ENCODE results near the gene CLSTN3.

DNA sequence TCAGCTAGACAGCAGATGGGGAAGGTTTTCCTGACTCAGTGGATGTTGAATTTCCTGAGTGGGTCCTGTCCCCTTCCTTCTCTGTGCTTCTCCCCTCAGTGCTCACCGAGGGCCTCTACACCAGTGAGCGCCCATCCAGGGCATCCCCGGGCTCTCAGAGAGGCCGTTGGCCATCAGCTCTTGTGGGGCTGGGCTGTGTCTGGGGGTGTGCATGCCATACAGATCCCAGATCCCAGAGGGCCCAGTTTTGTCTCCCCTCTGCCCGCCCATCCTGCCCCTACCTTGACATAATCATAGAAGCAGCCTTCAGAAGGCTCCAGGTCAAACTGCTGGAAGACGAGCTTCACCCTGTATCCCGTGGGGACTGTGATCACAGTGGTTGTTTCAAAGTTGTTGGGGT, 39.0 kb upstream of the CLSTN3 start:
- TF ChIP-seq, protein P1, sequence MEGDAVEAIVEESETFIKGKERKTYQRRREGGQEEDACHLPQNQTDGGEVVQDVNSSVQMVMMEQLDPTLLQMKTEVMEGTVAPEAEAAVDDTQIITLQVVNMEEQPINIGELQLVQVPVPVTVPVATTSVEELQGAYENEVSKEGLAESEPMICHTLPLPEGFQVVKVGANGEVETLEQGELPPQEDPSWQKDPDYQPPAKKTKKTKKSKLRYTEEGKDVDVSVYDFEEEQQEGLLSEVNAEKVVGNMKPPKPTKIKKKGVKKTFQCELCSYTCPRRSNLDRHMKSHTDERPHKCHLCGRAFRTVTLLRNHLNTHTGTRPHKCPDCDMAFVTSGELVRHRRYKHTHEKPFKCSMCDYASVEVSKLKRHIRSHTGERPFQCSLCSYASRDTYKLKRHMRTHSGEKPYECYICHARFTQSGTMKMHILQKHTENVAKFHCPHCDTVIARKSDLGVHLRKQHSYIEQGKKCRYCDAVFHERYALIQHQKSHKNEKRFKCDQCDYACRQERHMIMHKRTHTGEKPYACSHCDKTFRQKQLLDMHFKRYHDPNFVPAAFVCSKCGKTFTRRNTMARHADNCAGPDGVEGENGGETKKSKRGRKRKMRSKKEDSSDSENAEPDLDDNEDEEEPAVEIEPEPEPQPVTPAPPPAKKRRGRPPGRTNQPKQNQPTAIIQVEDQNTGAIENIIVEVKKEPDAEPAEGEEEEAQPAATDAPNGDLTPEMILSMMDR (IDR thresholded peaks at IDR 0.05): no peak
- TF ChIP-seq POLR2A (IDR thresholded peaks at IDR 0.05): no peak
